Measurements from ENCODE around the gene MRPL44. TPM values are rescaled to one million over a fixed set of nuclear protein-coding genes. Genes with fewer than 3 reads are reported as not detected.

The MRPL44 gene
- total RNA-seq, 2 donors from 2014 or later, result 28.6 to 35.5 TPM

- ATAC-seq (no peak), DNase-seq (no peak)
- intact Hi-C loops (cut with DNase I, micrococcal nuclease), result no loop called here
These were observed 2.9 kb upstream of the MRPL44 start for GRCh38 chr2:223954401-223954800.

- intact Hi-C loops (cut with DNase I, micrococcal nuclease), result no loop called here
- DNase-seq (no peak), ATAC-seq (no peak)
These were observed 963 bp upstream of the MRPL44 start for GRCh38 chr2:223956300-223956699.

DNA sequence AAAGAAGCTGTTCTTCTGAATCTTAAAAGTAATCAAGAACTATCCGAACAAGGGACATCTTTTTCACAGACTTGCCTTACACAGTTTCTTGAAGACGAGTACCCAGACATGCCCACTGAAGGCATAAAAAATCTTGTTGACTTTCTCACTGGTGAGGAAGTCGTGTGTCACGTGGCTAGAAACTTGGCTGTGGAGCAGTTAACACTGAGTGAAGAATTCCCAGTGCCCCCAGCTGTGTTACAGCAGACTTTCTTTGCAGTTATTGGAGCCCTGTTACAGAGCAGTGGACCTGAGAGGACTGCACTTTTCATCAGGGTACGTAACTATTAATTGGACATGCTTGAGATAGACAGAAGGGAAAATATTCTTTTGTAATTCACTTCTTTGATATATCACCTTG, 2.4 kb downstream of the MRPL44 start:
- intact Hi-C loops (cut with DNase I, micrococcal nuclease), result no loop called here
- DNase-seq (no peak), ATAC-seq (no peak)

DNA sequence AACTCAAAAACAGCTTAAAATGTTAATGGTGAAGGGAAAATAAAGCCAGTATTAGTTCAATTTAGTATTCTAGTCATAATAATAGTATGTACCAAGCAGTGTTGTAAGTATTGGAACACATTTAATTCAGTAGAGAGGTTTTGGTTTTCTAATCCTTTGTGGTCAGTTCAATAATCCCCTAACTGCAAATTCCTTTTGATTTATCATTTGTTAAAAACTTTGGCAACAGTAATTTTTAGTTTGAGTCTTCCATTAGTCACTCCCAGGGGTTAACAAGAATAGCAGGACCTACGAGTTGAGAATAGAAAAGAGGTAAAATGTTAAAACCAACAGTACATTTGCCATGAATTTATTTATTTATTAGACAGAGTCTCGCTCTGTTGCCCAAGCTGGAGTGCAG, 10.7 kb downstream of the MRPL44 start:
- intact Hi-C loops (cut with DNase I, micrococcal nuclease), result no loop called here
- DNase-seq, result no peak
- ATAC-seq, result no peak

DNA sequence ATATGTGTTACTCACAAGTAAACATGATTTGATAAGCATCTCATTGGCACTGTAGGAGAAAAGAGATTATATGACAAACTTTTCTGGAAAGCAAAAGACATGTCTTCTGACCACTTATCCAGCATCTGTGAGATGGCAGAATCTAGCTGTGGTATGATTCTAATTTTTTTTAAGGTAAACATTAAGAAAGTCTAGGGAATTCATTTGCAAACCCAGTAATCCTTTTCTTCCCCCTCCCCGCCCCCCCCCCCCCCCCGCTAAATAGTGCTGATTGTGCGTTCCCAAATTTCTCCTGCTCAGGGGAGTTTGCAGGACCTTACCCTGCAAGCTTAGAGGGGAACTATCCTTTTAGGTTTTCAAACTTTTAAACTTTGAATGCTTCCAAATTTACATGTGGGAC, 12.1 kb downstream of the MRPL44 start:
- DNase-seq (no peak), ATAC-seq (no peak)
- intact Hi-C loops (cut with DNase I, micrococcal nuclease), result no loop called here

- DNase-seq, result no peak
- intact Hi-C loops (cut with DNase I, micrococcal nuclease), result loop anchor here in 1 of 2 donors (5.0 kb wide), 1 partner anchor 312 kb away; no protein-coding TSS in a partner anchor
- no peak for ATAC-seq
These were observed 12.6 kb downstream of the MRPL44 start for GRCh38 chr2:223969856-223970255.

GRCh38 chr2:223970343-223971128, 13.3 kb downstream of the MRPL44 start:
- DNase-seq (peak in 1 of 2 donors; percentile 38), ATAC-seq (peak; percentile 58)
- intact Hi-C loops (cut with DNase I, micrococcal nuclease), result loop anchor here in 1 of 2 donors (5.0 kb wide), 1 partner anchor 312 kb away; no protein-coding TSS in a partner anchor

DNA sequence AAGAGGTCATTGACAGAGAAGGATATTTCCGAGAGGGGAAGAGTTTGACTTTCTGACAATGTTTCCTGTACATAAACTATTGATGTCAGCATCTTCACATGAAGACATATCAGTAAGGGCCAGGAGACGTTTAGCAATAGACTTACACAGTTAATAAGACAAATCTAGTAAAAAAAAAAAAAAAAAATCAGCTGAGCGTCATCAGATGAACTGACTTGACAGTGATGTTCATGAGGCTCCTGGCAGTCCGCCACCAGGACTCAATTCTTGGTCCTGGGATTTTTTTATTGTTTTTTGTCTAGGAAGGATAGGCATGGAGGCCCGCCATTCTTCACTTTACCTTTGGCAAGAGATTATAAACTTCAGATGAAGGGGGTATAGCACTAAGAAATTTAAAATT, 14.5 kb downstream of the MRPL44 start:
- intact Hi-C loops (cut with DNase I, micrococcal nuclease), result loop anchor here in 1 of 2 donors (5.0 kb wide), 1 partner anchor 311 kb away; no protein-coding TSS in a partner anchor
- ATAC-seq, result no peak

GRCh38 chr2:223972656-223973102, 15.4 kb downstream of the MRPL44 start:
- ATAC-seq (peak; percentile 26), DNase-seq (no peak)
- intact Hi-C loops (cut with DNase I, micrococcal nuclease), result loop anchor here in 1 of 2 donors (5.0 kb wide), 1 partner anchor 310 kb away; no protein-coding TSS in a partner anchor

More for the DNA sequence above, 14.5 kb downstream of the MRPL44 start:
- no peak for DNase-seq

DNA sequence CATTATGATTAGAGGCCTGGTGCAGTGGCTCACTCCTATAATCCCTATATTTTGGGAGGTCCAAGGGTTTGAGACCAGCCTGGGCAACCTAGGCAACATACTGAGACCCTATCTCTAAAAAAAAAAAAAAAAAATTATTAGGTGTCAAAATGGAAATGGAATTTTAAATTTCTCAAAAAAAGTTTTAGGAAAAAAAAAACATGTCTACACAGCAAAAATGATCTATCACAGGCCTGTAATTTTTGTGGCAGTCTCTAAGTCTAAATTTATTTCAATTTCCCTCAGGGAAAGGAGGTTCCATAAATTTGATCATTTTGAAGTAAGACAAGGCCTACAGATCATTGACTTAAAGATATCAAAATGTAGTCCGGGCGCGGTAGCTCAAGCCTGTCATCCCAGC, 16.3 kb downstream of the MRPL44 start:
- intact Hi-C loops (cut with DNase I, micrococcal nuclease), result loop anchor here in 1 of 2 donors (5.0 kb wide), 1 partner anchor 309 kb away; no protein-coding TSS in a partner anchor
- ATAC-seq (no peak), DNase-seq (no peak)

GRCh38 chr2:223976635-223977226, 19.5 kb downstream of the MRPL44 start:
- ATAC-seq (no peak), DNase-seq (no peak)
- intact Hi-C loops (cut with DNase I, micrococcal nuclease), result no loop called here

GRCh38 chr2:223978451-223978850, 21.2 kb downstream of the MRPL44 start:
- ATAC-seq (no peak), DNase-seq (no peak)
- intact Hi-C loops (cut with DNase I, micrococcal nuclease), result no loop called here

DNA sequence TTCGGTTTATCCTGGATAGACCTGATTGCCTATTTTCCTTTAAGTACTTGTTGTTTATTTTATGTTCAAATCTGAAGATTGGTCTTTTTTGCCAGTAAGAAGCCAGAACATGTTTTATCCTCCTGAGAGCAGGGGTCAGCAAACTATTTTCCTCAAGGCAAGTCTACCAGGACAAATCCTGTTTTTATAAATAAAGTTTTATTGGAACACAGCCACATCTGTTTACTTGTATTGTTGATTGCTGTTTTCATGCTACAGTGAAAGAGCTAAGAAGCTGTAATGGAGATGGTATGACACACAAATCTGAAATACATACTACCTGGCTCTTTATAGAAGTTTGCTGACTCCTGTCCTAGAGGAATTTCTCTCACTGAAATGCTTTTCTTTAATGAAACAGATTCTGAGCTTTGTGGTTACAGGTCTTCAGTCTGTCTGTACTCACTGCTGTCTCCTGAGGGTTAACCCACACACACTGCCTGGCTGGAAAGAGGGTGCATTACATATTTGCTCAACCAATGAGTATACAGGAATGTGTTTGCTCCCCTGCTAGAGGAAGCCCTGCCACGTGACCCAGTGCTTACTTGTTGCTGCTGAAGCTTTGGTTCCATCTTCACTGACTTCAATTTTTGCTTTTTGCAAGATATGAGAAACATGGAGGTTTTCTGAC, 22.6 kb downstream of the MRPL44 start:
- intact Hi-C loops (cut with DNase I, micrococcal nuclease), result no loop called here
- DNase-seq, result no peak

DNA sequence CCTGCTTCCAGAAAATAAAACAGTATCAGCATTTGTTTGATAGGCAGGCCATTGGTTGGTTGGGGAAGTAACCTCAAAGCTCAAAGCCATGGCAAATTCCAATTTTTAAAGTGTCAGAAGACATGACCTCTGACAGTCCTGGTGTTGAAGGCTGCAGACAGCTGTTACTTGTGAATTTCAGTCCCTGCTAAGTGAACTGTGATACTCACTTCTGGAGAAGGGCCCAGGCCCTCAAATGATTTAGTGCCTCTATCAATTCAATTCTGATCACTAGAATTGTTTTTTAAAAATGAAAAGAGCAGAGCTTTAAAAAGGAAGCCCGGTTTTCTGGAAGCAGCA, 23.1 kb downstream of the MRPL44 start:
- intact Hi-C loops (cut with DNase I, micrococcal nuclease), result no loop called here
- DNase-seq, result no peak
- ATAC-seq, result no peak

More for the DNA sequence above, 22.6 kb downstream of the MRPL44 start:
- no peak for ATAC-seq

GRCh38 chr2:223980803-223981202, 23.5 kb downstream of the MRPL44 start:
- ATAC-seq (no peak), DNase-seq (no peak)
- intact Hi-C loops (cut with DNase I, micrococcal nuclease), result no loop called here

- intact Hi-C loops (cut with DNase I, micrococcal nuclease), result no loop called here
- ATAC-seq (no peak), DNase-seq (no peak)
These were observed 24.0 kb downstream of the MRPL44 start for GRCh38 chr2:223981241-223981640.

DNA sequence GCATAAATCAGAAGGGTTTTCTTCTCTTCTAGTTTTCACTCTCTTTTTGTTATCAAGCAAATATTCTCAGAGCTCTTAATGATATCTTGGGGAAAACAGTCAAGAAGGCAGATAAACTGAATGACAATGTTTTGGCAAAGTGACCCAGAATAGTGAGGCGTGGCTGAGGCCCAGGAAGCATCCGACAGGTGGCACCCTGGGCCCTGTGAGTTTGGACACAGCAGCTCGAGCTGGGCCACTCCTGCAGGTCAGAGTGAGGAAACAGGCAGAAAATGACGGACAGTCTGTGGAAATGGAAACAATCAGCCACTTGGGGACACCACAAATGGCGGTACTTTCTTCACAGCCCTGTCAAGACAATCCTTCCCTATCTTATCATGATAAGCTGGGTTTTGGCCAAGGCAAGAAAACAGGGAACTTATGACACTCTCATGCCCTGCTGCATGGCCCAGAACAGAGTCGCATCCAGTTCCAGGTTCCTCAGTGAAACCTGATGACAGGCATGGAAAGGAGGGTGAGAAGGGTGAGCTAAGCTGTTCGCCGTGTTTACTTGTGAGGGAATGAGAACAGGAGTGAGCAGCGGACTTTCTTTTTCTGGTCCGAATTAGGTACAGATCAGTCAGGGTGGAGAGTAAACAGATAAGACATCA, 32.1 kb downstream of the MRPL44 start:
- ATAC-seq (peak; percentile 94), DNase-seq (peak in 1 of 2 donors; percentile 70)
- intact Hi-C loops (cut with DNase I, micrococcal nuclease), result no loop called here

- DNase-seq (no peak), ATAC-seq (no peak)
- intact Hi-C loops (cut with DNase I, micrococcal nuclease), result loop anchor here (5.0 to 10.0 kb wide), 2 partner anchors 292 to 295 kb away; no protein-coding TSS in a partner anchor
These were observed 32.6 kb downstream of the MRPL44 start for GRCh38 chr2:223989856-223990232.

GRCh38 chr2:223991611-223992010, 34.3 kb downstream of the MRPL44 start:
- ATAC-seq, result no peak
- intact Hi-C loops (cut with DNase I, micrococcal nuclease), result loop anchor here (5.0 to 10.0 kb wide), 2 partner anchors 291 to 293 kb away; no protein-coding TSS in a partner anchor
- no peak for DNase-seq

Data from left colon (tissue), 2 donors.